Erythroblast (primary cell): ENCODE results near the gene RORB.

Experiments
- GATA1 ChIP-seq: IDR thresholded peaks from 2 replicates; pipeline ENCODE4 v1.6.1; 2011; ENCODE audit warnings: low read depth, mild to moderate bottlenecking, control low read depth, low read length, moderate library complexity
- POLR2A ChIP-seq: IDR thresholded peaks from 2 replicates; pipeline ENCODE4 v1.6.1; 2011; ENCODE audit warnings: mild to moderate bottlenecking, low read length

- TF ChIP-seq POLR2A, result no peak
- TF ChIP-seq GATA1, result no peak
These were observed 222.2 kb downstream of the RORB start for GRCh38 chr9:74719306-74719705.
